Kidney (tissue), 14 donors: ENCODE data around the gene EPB41L3. TPM values are rescaled to one million over a fixed set of nuclear protein-coding genes. Genes with fewer than 3 reads are reported as not detected.
A peak's percentile ranks its signal among the peaks of the same experiment; 100 is the strongest.

Experiments used
- DNase-seq, 5 donors: peaks; one replicate each; pipeline ENCODE4 v3.0.0-alpha.2; 2013 to 2020
- FAIRE-seq: peaks from 2 replicates; lab custom pipeline; 2012; peaks lifted over from hg19 to GRCh38; lab: Jason Lieb, UNC
- H3K27ac ChIP-seq, 2 donors: one replicate each; pipeline ENCODE4 v1.7.0; 2013; ENCODE audit warnings: low read depth in 2 of 2, low read length in 2 of 2, inconsistent platforms in 1 of 2
- H3K27me3 ChIP-seq: one replicate; pipeline ENCODE4 v1.7.1; 2013; ENCODE audit warnings: low read length, inconsistent platforms; ENCODE audit not compliant: control insufficient read depth, insufficient read depth
- H3K36me3 ChIP-seq, 3 donors: one replicate each; pipeline versions ENCODE4 v1.7.0 to v1.7.1; 2013; ENCODE audit warnings: low read length in 3 of 3, control low read depth in 1 of 3, inconsistent platforms in 1 of 3; ENCODE audit not compliant: insufficient read depth in 3 of 3, control insufficient read depth in 2 of 3
- H3K4me1 ChIP-seq, 3 donors: one replicate each; pipeline versions ENCODE4 v1.7.0 to v1.7.1; 2013; ENCODE audit warnings: low read length in 3 of 3, inconsistent platforms in 1 of 3, low read depth in 1 of 3; ENCODE audit not compliant: control insufficient read depth in 2 of 3, insufficient read depth in 2 of 3
- H3K4me3 ChIP-seq, 3 donors: one replicate each; pipeline versions ENCODE4 v1.7.0 to v1.8.1; 2013; ENCODE audit warnings: low read length in 3 of 3, control low read depth in 1 of 3, inconsistent platforms in 1 of 3
- H3K9ac ChIP-seq, 3 donors: one replicate each; pipeline versions ENCODE4 v1.7.0 to v1.7.1; 2013; ENCODE audit warnings: low read length in 3 of 3, control low read depth in 1 of 3, inconsistent platforms in 1 of 3
- H3K9me3 ChIP-seq, 3 donors: one replicate each; pipeline versions ENCODE4 v1.7.0 to v1.7.1; 2013; ENCODE audit warnings: low read length in 3 of 3, control low read depth in 1 of 3, inconsistent platforms in 1 of 3; ENCODE audit not compliant: control insufficient read depth in 2 of 3, insufficient read depth in 1 of 3
- intact Hi-C: fragments of 100-400 bp; cut with DNase I; formaldehyde crosslinking; loops from one replicate; pipeline ENCODE4 v1.11.1; 2022
- polyA plus RNA-seq: library from polyadenylated mRNA; stranded (reverse); fragments of 350-450 nt; fragmentation: Illumina TruSeq; extraction: RNeasy Lipid Tissue Mini Kit (QIAGEN cat#74804); gene quantifications from one replicate; pipeline ENCODE4 v1.2.3, GENCODE V29; 2014; ENCODE audit warnings: low read depth, low replicate concordance; ENCODE audit not compliant: insufficient read depth
- total RNA-seq: library from RNA; stranded (reverse); fragmentation: NEBNext Ultra II Directional; extraction: Animal tissue kit (Norgen Biotek cat#: 25700); gene quantifications from one replicate; pipeline ENCODE4 v1.2.1, GENCODE V29; 2021
- TF ChIP-seq, protein P1 (sequence below): IDR thresholded peaks from 3 replicates; pipeline ENCODE4 v1.5.1; 2012; ENCODE audit warnings: mild to moderate bottlenecking, moderate library complexity, borderline replicate concordance; ENCODE audit not compliant: insufficient read depth; ENCODE audit errors: extremely low read depth
- donor health status: control.
- donor health status: control.
- donor health status: control.
- donor health status: control.
- donor health status: control.
- donor health status: DM: yes; HTN: yes; CAD: no.
- donor health status: Normal renal cell carcinoma (clear cell type).

EPB41L3 gene
- total and polyA plus RNA-seq, 2 donors from 2014 or later = 35.3 to 44.6 TPM

DNA sequence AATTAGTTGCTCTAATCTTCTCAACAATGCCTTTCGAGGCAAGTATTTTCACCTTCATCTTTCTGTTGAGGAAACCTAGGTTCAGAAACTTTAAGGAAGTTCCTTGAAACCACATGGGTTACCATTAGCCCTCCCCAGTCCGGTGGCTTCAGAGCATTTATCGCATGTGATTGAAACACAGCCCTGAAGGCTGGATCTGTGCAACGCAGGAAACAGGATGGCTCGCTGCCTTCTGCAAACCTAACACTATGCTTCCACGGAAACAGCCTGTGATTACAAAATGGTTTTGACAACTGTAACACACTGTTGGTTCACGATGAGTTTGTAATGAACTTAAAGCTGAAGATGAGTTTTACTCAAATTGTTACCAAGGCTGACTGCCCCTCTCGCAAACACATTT lies 68.5 kb downstream of the EPB41L3 start:
- DNase-seq (peak in 1 of 5 donors; percentile 22), FAIRE-seq (no peak)
- H3K27me3 ChIP-seq = no peaks in the 10 kb centered on the region
- intact Hi-C loops = no loop called here
- no peak overlapping the region for H3K9ac ChIP-seq
- TF ChIP-seq, protein P1, sequence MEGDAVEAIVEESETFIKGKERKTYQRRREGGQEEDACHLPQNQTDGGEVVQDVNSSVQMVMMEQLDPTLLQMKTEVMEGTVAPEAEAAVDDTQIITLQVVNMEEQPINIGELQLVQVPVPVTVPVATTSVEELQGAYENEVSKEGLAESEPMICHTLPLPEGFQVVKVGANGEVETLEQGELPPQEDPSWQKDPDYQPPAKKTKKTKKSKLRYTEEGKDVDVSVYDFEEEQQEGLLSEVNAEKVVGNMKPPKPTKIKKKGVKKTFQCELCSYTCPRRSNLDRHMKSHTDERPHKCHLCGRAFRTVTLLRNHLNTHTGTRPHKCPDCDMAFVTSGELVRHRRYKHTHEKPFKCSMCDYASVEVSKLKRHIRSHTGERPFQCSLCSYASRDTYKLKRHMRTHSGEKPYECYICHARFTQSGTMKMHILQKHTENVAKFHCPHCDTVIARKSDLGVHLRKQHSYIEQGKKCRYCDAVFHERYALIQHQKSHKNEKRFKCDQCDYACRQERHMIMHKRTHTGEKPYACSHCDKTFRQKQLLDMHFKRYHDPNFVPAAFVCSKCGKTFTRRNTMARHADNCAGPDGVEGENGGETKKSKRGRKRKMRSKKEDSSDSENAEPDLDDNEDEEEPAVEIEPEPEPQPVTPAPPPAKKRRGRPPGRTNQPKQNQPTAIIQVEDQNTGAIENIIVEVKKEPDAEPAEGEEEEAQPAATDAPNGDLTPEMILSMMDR = no peak
- H3K36me3 ChIP-seq = peaks cover 0 to 6% (median 0%) of the 10 kb centered on the region in 3 donors
- peaks cover 0 to 3% (median 0%) of the 10 kb centered on the region in 3 donors for H3K4me1 ChIP-seq
- H3K9me3 ChIP-seq = no peaks in the 10 kb centered on the region
- H3K27ac ChIP-seq = no peak overlapping the region
- H3K4me3 ChIP-seq = no peak overlapping the region

DNA sequence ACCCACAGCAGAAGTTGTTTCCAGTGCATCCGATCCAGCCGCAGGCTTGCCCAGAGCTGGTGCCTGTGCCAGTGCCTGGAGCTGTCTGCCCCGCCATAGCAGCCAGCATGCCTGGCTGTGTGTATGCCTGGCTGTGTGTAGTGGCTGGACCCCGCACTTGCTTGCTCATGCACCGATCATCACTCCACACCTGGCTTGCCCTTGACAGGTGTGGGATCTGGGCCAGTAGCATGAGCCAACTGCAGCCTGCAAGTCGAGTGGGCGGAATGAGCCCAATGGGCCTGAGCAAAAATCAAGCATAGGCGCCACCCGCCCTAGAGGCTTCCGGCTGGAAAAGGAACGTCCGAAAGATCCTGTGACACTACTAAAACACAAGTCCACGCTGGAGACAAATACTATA lies 74.5 kb downstream of the EPB41L3 start:
- peaks cover 0 to 4% (median 2%) of the 10 kb centered on the region in 3 donors for H3K36me3 ChIP-seq
- intact Hi-C loops = no loop called here
- FAIRE-seq (no peak), DNase-seq (no peak)
- H3K4me1 ChIP-seq = no peaks in the 10 kb centered on the region
- H3K27me3 ChIP-seq = no peaks in the 10 kb centered on the region
- no peak overlapping the region for H3K9ac ChIP-seq
- TF ChIP-seq, protein P1 = no peak
- H3K9me3 ChIP-seq = no peaks in the 10 kb centered on the region
- no peak overlapping the region for H3K4me3 ChIP-seq
- no peak overlapping the region for H3K27ac ChIP-seq

DNA sequence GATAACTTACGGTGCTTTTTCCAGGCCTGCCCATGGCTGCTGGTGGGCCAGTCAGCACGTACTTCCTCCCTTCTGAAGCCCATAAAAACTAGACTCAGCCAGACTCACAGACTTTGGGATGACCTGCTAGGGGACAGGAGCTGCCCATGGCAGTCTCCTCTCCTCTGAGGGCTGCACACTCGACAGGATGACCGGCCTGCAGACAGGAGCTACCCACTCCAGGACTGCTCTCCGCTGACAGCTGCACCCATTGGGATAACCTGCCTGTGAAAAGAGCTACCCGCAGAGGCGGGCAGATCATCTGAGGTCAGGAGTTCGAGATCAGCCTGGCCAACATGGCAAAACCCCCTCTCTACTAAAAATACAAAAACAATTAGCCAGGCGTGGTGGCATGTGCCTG lies 75.4 kb downstream of the EPB41L3 start:
- Histone ChIP-seq H3K9me3 (no peaks in the 10 kb centered on the region), H3K27ac (no peak overlapping the region), H3K27me3 (no peaks in the 10 kb centered on the region), H3K4me3 (no peak overlapping the region), H3K36me3 (peaks cover 0 to 4% (median 2%) of the 10 kb centered on the region in 3 donors), H3K9ac (no peak overlapping the region), H3K4me1 (peaks cover 0 to 2% (median 0%) of the 10 kb centered on the region in 3 donors)
- FAIRE-seq = no peak
- peak in 1 of 5 donors; percentile 51 for DNase-seq
- intact Hi-C loops = no loop called here
- TF ChIP-seq, protein P1 = no peak

DNA sequence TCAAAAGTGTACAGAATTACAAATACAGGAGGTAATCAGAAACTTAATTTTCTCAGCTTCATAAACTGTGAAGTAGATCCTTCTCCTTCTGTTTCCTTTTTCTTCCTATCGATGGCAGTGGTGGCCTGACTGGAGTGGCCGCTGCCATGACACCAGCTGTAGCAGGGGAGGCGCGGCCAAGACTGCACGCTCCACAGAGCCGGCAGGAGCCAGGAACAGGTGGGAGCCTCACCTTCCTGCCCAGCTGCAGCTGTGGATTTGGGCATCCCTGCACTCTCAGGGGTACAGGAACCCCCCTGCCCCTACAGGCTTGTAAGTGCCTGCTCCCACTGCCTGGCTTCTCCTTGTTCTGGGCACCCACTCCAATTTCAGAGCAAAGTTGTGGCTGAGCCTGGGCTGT lies 76.1 kb downstream of the EPB41L3 start:
- peak in 2 of 5 donors; percentile 33 to 41 for DNase-seq
- Histone ChIP-seq H3K9me3 (no peaks in the 10 kb centered on the region), H3K27me3 (no peaks in the 10 kb centered on the region), H3K4me1 (peaks cover 0 to 2% (median 0%) of the 10 kb centered on the region in 3 donors), H3K27ac (no peak overlapping the region), H3K4me3 (no peak overlapping the region), H3K9ac (no peak overlapping the region), H3K36me3 (peaks cover 0 to 4% (median 2%) of the 10 kb centered on the region in 3 donors)
- no peak for FAIRE-seq
- TF ChIP-seq, protein P1 = no peak
- intact Hi-C loops = no loop called here
